ENCODE measurements around the gene C1orf115.

GRCh38 chr1:220690140-220691052, at the start of gene C1orf115:
- no peak for TF ChIP-seq MYC (IDR thresholded peaks at IDR 0.05; ENCODE audit: low read depth, low read length)
- TF ChIP-seq, protein P1, sequence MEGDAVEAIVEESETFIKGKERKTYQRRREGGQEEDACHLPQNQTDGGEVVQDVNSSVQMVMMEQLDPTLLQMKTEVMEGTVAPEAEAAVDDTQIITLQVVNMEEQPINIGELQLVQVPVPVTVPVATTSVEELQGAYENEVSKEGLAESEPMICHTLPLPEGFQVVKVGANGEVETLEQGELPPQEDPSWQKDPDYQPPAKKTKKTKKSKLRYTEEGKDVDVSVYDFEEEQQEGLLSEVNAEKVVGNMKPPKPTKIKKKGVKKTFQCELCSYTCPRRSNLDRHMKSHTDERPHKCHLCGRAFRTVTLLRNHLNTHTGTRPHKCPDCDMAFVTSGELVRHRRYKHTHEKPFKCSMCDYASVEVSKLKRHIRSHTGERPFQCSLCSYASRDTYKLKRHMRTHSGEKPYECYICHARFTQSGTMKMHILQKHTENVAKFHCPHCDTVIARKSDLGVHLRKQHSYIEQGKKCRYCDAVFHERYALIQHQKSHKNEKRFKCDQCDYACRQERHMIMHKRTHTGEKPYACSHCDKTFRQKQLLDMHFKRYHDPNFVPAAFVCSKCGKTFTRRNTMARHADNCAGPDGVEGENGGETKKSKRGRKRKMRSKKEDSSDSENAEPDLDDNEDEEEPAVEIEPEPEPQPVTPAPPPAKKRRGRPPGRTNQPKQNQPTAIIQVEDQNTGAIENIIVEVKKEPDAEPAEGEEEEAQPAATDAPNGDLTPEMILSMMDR (IDR thresholded peaks at IDR 0.05; ENCODE audit: low read depth, low read length): peak; percentile 34
- TF ChIP-seq POLR2A (IDR thresholded peaks at IDR 0.05; ENCODE audit: extremely low read depth, insufficient read length): no peak

Data from NB4 (cell line).